ENCODE data around the gene TEX29. TPM values are rescaled to one million over a fixed set of nuclear protein-coding genes. Genes with fewer than 3 reads are reported as not detected.

Gene TEX29
- total and polyA plus RNA-seq, 2 donors (not counting 1 experiment from before 2014, with no cell fraction given) = 0.66 to 0.86 TPM

DNA sequence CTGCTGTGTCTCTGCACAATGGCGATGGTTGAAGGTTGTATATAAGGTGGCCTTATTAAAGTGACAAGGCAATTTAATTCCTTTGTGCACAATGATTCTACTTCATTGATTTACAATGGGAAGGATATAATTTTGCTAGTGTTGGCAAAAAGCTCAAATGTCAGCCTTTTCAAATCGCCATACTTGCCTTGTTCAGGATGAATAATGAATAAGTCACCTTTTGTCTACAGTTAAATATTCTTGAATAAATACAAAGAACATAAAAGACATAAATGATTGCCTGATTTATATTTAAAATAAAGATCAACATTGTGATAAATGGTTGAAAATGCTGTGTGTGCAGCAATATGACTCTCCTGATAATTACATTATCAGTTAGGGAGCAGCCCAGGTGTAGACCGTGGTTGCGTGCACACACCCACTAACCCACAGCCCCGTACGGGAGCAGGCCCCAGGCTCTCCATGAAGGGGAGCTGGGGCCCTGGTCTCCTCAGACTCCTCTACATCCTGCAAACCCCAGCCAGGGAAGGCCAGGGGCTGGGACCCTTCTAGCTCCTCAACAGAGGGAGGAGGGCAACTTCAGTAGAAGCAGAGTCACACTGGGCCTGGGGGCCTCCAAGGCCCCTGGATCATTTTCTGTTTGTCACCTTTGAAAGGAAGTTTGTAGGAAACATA, 64.9 kb downstream of the TEX29 start:
- Histone ChIP-seq H3K27ac (ENCODE audit: low read length in 2 of 2) (no peak overlapping the region), H3K4me3 (ENCODE audit: control extremely low read depth in 1 of 5, extremely low read depth in 1 of 5, insufficient read depth in 1 of 5, low read depth in 2 of 5, low read length in 4 of 5) (no peak overlapping the region), H4K20me1 (ENCODE audit: control insufficient read depth, insufficient read depth, low read length, poor library complexity, severe bottlenecking) (no peaks in the 10 kb centered on the region), H3K9ac (ENCODE audit: low read length) (no peak overlapping the region), H3K79me2 (ENCODE audit: control insufficient read depth, insufficient read depth, low read length) (no peaks in the 10 kb centered on the region), H3K4me1 (ENCODE audit: control insufficient read depth in 2 of 2, insufficient read depth in 2 of 2, low read length in 2 of 2) (no peaks in the 10 kb centered on the region), H3K9me3 (ENCODE audit: control extremely low read depth in 1 of 3, control insufficient read depth in 2 of 3, insufficient read depth in 1 of 3, low read length in 2 of 3) (peaks cover 0 to 3% (median 0%) of the 10 kb centered on the region in 3 donors), H3K4me2 (replicated peaks; ENCODE audit: low read depth, low read length, poor library complexity, severe bottlenecking) (no peak overlapping the region), H3K36me3 (replicated peaks in 1 of 2; ENCODE audit: control extremely low read depth in 1 of 2, control insufficient read depth in 1 of 2, extremely low read depth in 1 of 2, insufficient read depth in 2 of 2, low read length in 1 of 2) (no peaks in the 10 kb centered on the region), H3K27me3 (replicated peaks in 1 of 4; ENCODE audit: control extremely low read depth in 1 of 4, control insufficient read depth in 3 of 4, insufficient read depth in 4 of 4, low read length in 3 of 4) (no peaks in the 10 kb centered on the region), H2AFZ (ENCODE audit: insufficient read depth, low read depth, low read length, poor library complexity, severe bottlenecking) (no peak overlapping the region)
- no peak for ATAC-seq (ENCODE audit: low read depth)
- Mint-ChIP-seq H3K27me3 (peaks cover 37% of the 10 kb centered on the region), H3K4me3 (no peak overlapping the region), H3K9me3 (ENCODE audit: insufficient read depth) (no peaks in the 10 kb centered on the region), H3K4me1 (no peaks in the 10 kb centered on the region), H3K27ac (no peak overlapping the region)
- ChIA-PET CTCF (no interaction called here), POLR2A (no interaction called here)
- no peak for DNase-seq
- intact Hi-C loops (cut with micrococcal nuclease) = no loop called here
- 55% methylated on average over 5 of the region's 6 CpGs for WGBS (ENCODE audit: insufficient coverage)
- TF ChIP-seq, protein P1, sequence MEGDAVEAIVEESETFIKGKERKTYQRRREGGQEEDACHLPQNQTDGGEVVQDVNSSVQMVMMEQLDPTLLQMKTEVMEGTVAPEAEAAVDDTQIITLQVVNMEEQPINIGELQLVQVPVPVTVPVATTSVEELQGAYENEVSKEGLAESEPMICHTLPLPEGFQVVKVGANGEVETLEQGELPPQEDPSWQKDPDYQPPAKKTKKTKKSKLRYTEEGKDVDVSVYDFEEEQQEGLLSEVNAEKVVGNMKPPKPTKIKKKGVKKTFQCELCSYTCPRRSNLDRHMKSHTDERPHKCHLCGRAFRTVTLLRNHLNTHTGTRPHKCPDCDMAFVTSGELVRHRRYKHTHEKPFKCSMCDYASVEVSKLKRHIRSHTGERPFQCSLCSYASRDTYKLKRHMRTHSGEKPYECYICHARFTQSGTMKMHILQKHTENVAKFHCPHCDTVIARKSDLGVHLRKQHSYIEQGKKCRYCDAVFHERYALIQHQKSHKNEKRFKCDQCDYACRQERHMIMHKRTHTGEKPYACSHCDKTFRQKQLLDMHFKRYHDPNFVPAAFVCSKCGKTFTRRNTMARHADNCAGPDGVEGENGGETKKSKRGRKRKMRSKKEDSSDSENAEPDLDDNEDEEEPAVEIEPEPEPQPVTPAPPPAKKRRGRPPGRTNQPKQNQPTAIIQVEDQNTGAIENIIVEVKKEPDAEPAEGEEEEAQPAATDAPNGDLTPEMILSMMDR (IDR thresholded peaks at IDR 0.05) = no peak
- no peak for TF ChIP-seq EZH2 (IDR thresholded peaks at IDR 0.05; ENCODE audit: borderline replicate concordance, insufficient read depth, low read depth, low read length, poor library complexity, severe bottlenecking)

DNA sequence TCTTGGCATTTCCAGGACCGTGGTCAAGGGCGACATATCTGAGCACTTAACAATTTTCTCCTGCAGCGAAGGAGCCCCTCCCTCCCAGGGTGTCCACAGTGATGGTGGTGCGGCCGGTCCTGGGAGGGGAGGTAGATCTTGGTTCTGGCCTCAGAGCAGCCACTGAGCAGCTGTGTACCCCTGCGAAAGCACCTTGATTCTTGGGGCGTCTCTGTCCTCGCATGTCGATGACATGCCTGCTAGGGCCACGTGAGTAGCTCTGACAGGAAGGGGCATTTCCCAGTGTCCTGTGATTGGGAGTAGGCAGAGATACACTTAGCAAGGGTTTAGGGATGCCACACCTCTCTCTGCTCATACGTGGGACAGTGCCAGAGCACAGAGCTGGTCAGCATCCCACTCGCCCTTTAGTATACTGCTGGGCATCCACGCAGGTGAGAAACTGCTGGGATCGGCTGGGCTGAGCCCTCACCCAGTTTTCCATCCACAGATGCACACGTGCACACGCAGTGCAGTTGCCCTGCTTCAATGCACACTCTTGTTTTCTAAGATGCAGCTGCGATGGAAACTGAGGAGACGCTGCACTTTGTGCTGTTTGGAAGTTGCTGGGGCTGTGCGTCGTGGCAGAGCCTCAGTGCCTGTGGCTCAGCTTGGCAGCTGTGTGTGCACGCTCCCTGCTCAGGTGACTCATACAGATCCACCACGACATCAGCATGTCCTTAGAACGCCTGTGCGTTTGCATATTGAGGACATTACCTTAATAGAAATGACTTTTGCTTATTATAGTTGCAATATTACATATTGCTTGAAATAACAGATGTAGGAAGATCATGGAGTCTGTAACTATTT, 66.8 kb downstream of the TEX29 start:
- Histone ChIP-seq H3K9ac (ENCODE audit: low read length) (no peak overlapping the region), H3K79me2 (ENCODE audit: control insufficient read depth, insufficient read depth, low read length) (no peaks in the 10 kb centered on the region), H4K20me1 (ENCODE audit: control insufficient read depth, insufficient read depth, low read length, poor library complexity, severe bottlenecking) (no peaks in the 10 kb centered on the region), H3K4me2 (replicated peaks; ENCODE audit: low read depth, low read length, poor library complexity, severe bottlenecking) (no peak overlapping the region), H3K4me3 (ENCODE audit: control extremely low read depth in 1 of 5, extremely low read depth in 1 of 5, insufficient read depth in 1 of 5, low read depth in 2 of 5, low read length in 4 of 5) (no peak overlapping the region), H2AFZ (ENCODE audit: insufficient read depth, low read depth, low read length, poor library complexity, severe bottlenecking) (no peak overlapping the region), H3K27ac (ENCODE audit: low read length in 2 of 2) (no peak overlapping the region), H3K4me1 (ENCODE audit: control insufficient read depth in 2 of 2, insufficient read depth in 2 of 2, low read length in 2 of 2) (no peaks in the 10 kb centered on the region), H3K9me3 (ENCODE audit: control extremely low read depth in 1 of 3, control insufficient read depth in 2 of 3, insufficient read depth in 1 of 3, low read length in 2 of 3) (no peaks in the 10 kb centered on the region), H3K27me3 (replicated peaks in 1 of 4; ENCODE audit: control extremely low read depth in 1 of 4, control insufficient read depth in 3 of 4, insufficient read depth in 4 of 4, low read length in 3 of 4) (no peaks in the 10 kb centered on the region), H3K36me3 (replicated peaks in 1 of 2; ENCODE audit: control extremely low read depth in 1 of 2, control insufficient read depth in 1 of 2, extremely low read depth in 1 of 2, insufficient read depth in 2 of 2, low read length in 1 of 2) (no peaks in the 10 kb centered on the region)
- H3K27me3 Mint-ChIP-seq = peaks cover 29% of the 10 kb centered on the region
- ChIA-PET POLR2A (no interaction called here), CTCF (no interaction called here)
- ATAC-seq (ENCODE audit: low read depth) (no peak), DNase-seq (no peak)
- 85% methylated on average over 14 of the region's 24 CpGs for WGBS (ENCODE audit: insufficient coverage)
- no peaks in the 10 kb centered on the region for H3K9me3 Mint-ChIP-seq (ENCODE audit: insufficient read depth)
- intact Hi-C loops (cut with micrococcal nuclease) = no loop called here
- no peaks in the 10 kb centered on the region for H3K4me1 Mint-ChIP-seq
- H3K27ac Mint-ChIP-seq = no peak overlapping the region
- no peak overlapping the region for H3K4me3 Mint-ChIP-seq
- TF ChIP-seq, protein P1 (IDR thresholded peaks at IDR 0.05) = no peak
- no peak for TF ChIP-seq EZH2 (IDR thresholded peaks at IDR 0.05; ENCODE audit: borderline replicate concordance, insufficient read depth, low read depth, low read length, poor library complexity, severe bottlenecking)
